Hepatocyte (in vitro differentiated cells): Measurements from ENCODE around the gene P2RY14. TPM values are rescaled to one million over a fixed set of nuclear protein-coding genes. Genes with fewer than 3 reads are reported as not detected.
"Not testable (repeated sequence)": the region's sequence is repeated elsewhere in the genome, so short reads cannot be mapped to it uniquely, and the experiment has no call there.

Source experiments
- DNase-seq: peaks from one replicate; pipeline ENCODE4 v3.0.0-alpha.2; 2016; ENCODE audit warnings: low spot score
- H2AFZ ChIP-seq: fragments of 200-600 bp; sonication (generic); 2 replicates; pipeline ENCODE4 v1.6.0; 2016; ENCODE audit warnings: antibody characterized with exemption, mild to moderate bottlenecking
- H3K27ac ChIP-seq: fragments of 200-600 bp; sonication (generic); 2 replicates; pipeline ENCODE4 v1.5.1; 2016; ENCODE audit warnings: mild to moderate bottlenecking
- H3K27me3 ChIP-seq: fragments of 200-600 bp; sonication (generic); 2 replicates; pipeline ENCODE4 v1.6.1; 2016
- H3K36me3 ChIP-seq: fragments of 200-600 bp; sonication (generic); replicated peaks from 2 replicates; pipeline ENCODE4 v1.5.1; 2016; ENCODE audit warnings: low read depth; ENCODE audit not compliant: insufficient read depth
- H3K4me1 ChIP-seq: fragments of 200-600 bp; sonication (generic); 2 replicates; pipeline ENCODE4 v1.5.1; 2016; ENCODE audit warnings: mild to moderate bottlenecking, moderate library complexity; ENCODE audit not compliant: insufficient read depth
- H3K4me2 ChIP-seq: fragments of 200-600 bp; sonication (generic); 2 replicates; pipeline ENCODE4 v1.6.0; 2016
- H3K4me3 ChIP-seq: fragments of 200-600 bp; sonication (generic); 2 replicates; pipeline ENCODE4 v1.5.1; 2016; ENCODE audit warnings: mild to moderate bottlenecking
- H3K79me2 ChIP-seq: fragments of 200-600 bp; sonication (generic); 2 replicates; pipeline ENCODE4 v1.6.0; 2017; ENCODE audit warnings: mild to moderate bottlenecking
- H3K9me2 ChIP-seq: fragments of 200-600 bp; sonication (generic); replicated peaks from 2 replicates; pipeline ENCODE4 v1.6.0; 2017; ENCODE audit warnings: mild to moderate bottlenecking; ENCODE audit not compliant: insufficient read depth
- H3K9me3 ChIP-seq: fragments of 200-600 bp; sonication (generic); 2 replicates; pipeline ENCODE4 v1.5.1; 2016; ENCODE audit warnings: low read depth, mild to moderate bottlenecking
- H4K20me1 ChIP-seq: fragments of 200-600 bp; sonication (generic); 2 replicates; pipeline ENCODE4 v1.6.0; 2016; ENCODE audit warnings: mild to moderate bottlenecking; ENCODE audit not compliant: insufficient read depth, poor library complexity, severe bottlenecking
- CTCF ChIP-seq: fragments of 200-600 bp; sonication (generic); IDR thresholded peaks from 2 replicates; pipeline ENCODE4 v1.5.1; 2016; ENCODE audit warnings: antibody characterized with exemption, mild to moderate bottlenecking; ENCODE audit not compliant: poor library complexity
- EZH2 ChIP-seq: fragments of 200-600 bp; sonication (generic); IDR thresholded peaks from 2 replicates; pipeline ENCODE4 v1.6.1; 2016; ENCODE audit warnings: antibody characterized with exemption, mild to moderate bottlenecking, borderline replicate concordance
- EZH2phosphoT487 ChIP-seq: fragments of 200-600 bp; sonication (generic); IDR thresholded peaks from one replicate; pipeline ENCODE4 v1.6.1; 2018; ENCODE audit warnings: antibody characterized with exemption, mild to moderate bottlenecking, low read depth, moderate library complexity; ENCODE audit not compliant: unreplicated experiment, severe bottlenecking
- WGBS: methylation state at CpG from one replicate; pipeline ENCODE4 v1.1.6; 2016; ENCODE audit warnings: low lambda C conversion rate; ENCODE audit errors: missing lambda C conversion rate; 5-methylcytosine and 5-hydroxymethylcytosine counted together
- polyA plus RNA-seq: library from polyadenylated mRNA; unstranded; fragments of >200 nt; fragmentation: Nextera tagmentation; extraction: Ambion mirVana; gene quantifications from 2 replicates; pipeline ENCODE4 v1.2.1, GENCODE V29; 2016
- total RNA-seq: library from RNA; depleted of rRNA; stranded (reverse); fragments of >200 nt; gene quantifications from 2 replicates; pipeline ENCODE4 v1.2.3, GENCODE V29; 2014

The P2RY14 gene
- total and polyA plus RNA-seq, 2 experiments from 2014 or later = 0.11 TPM; not detected in 1

GRCh38 chr3:151248772-151249337, 29.5 kb downstream of the P2RY14 start:
- TF ChIP-seq CTCF (no peak), EZH2 (no peak), EZH2phosphoT487 (no peak)
- Histone ChIP-seq H3K4me1 (no peaks in the 10 kb centered on the region), H3K4me2 (no peak overlapping the region), H4K20me1 (no peaks in the 10 kb centered on the region), H3K27me3 (no peaks in the 10 kb centered on the region), H3K36me3 (no peaks in the 10 kb centered on the region), H3K4me3 (no peak overlapping the region), H3K27ac (no peak overlapping the region), H3K79me2 (no peaks in the 10 kb centered on the region), H3K9me2 (no peaks in the 10 kb centered on the region), H3K9me3 (no peaks in the 10 kb centered on the region), H2AFZ (no peak overlapping the region)
- 67% methylated on average over 3 of the region's 3 CpGs for WGBS
- no peak for DNase-seq

- not testable (repeated sequence) for H3K9me3 ChIP-seq, H3K79me2 ChIP-seq, H3K27me3 ChIP-seq, H3K4me2 ChIP-seq, H4K20me1 ChIP-seq, H2AFZ ChIP-seq, H3K27ac ChIP-seq, H3K9me2 ChIP-seq, H3K36me3 ChIP-seq, H3K4me3 ChIP-seq, H3K4me1 ChIP-seq, DNase-seq
- 91% methylated on average over 17 of the region's 18 CpGs for WGBS
These were observed 36.3 kb downstream of the P2RY14 start for GRCh38 chr3:151242006-151242405.

- Histone ChIP-seq H3K9me3 (no peaks in the 10 kb centered on the region), H3K27ac (no peak overlapping the region), H3K4me1 (no peaks in the 10 kb centered on the region), H3K27me3 (no peaks in the 10 kb centered on the region), H2AFZ (no peak overlapping the region), H3K9me2 (no peaks in the 10 kb centered on the region), H3K4me2 (no peak overlapping the region), H3K4me3 (no peak overlapping the region), H4K20me1 (no peaks in the 10 kb centered on the region), H3K79me2 (no peaks in the 10 kb centered on the region), H3K36me3 (no peaks in the 10 kb centered on the region)
- 95% methylated on average over 7 of the region's 7 CpGs for WGBS
- no peak for TF ChIP-seq EZH2
- no peak for DNase-seq
These were observed 41.6 kb downstream of the P2RY14 start for GRCh38 chr3:151236736-151237135.

- no peaks in the 10 kb centered on the region for H3K4me1 ChIP-seq
- no peak overlapping the region for H3K4me2 ChIP-seq
- no peaks in the 10 kb centered on the region for H3K9me2 ChIP-seq
- no peaks in the 10 kb centered on the region for H4K20me1 ChIP-seq
- DNase-seq = no peak
- no peak overlapping the region for H2AFZ ChIP-seq
- 84% methylated on average over 2 of the region's 2 CpGs for WGBS
- H3K27ac ChIP-seq = no peak overlapping the region
- TF ChIP-seq EZH2 (no peak), EZH2phosphoT487 (no peak), CTCF (no peak)
- no peak overlapping the region for H3K4me3 ChIP-seq
- no peaks in the 10 kb centered on the region for H3K36me3 ChIP-seq
- no peaks in the 10 kb centered on the region for H3K79me2 ChIP-seq
- H3K27me3 ChIP-seq = no peaks in the 10 kb centered on the region
- H3K9me3 ChIP-seq = no peaks in the 10 kb centered on the region
These were observed 42.0 kb downstream of the P2RY14 start for GRCh38 chr3:151236316-151236715.
